Activated T-helper 17 cell treated with anti-CD3 and anti-CD28 coated beads, Interleukin-2, amount 50 U/mL, for 72 hours (primary cell): ENCODE results near the gene AIPL1. TPM values are rescaled to one million over a fixed set of nuclear protein-coding genes. Genes with fewer than 3 reads are reported as not detected.

Experiments used
- ATAC-seq: fragments of 150-1000 bp; cut with Tn5 transposase; replicated peaks from 2 replicates; pipeline ENCODE4 v1.10.0; 2021; ENCODE audit warnings: mild to moderate bottlenecking, moderate library complexity
- H3K27ac Mint-ChIP-seq: one replicate; pipeline ENCODE4 v1.8.0; 2022; ENCODE audit warnings: mixed read lengths
- H3K27me3 Mint-ChIP-seq: one replicate; pipeline ENCODE4 v1.8.0; 2022; ENCODE audit warnings: mixed read lengths
- H3K36me3 Mint-ChIP-seq: one replicate; pipeline ENCODE4 v1.8.0; 2022; ENCODE audit warnings: low read depth, mild to moderate bottlenecking, mixed read lengths
- H3K4me1 Mint-ChIP-seq: one replicate; pipeline ENCODE4 v1.8.0; 2022; ENCODE audit warnings: mixed read lengths
- H3K4me3 Mint-ChIP-seq: one replicate; pipeline ENCODE4 v1.8.0; 2022; ENCODE audit warnings: mild to moderate bottlenecking, mixed read lengths
- H3K9me3 Mint-ChIP-seq: one replicate; pipeline ENCODE4 v1.8.0; 2022; ENCODE audit warnings: mixed read lengths
- total RNA-seq, 2 donors: library from RNA; stranded (reverse); gene quantifications; one replicate each; pipeline ENCODE4 v1.2.3, GENCODE V29; 2022

The AIPL1 gene
- total RNA-seq, 2 donors from 2014 or later: not detected

GRCh38 chr17:6422654-6423241 is 12.2 kb downstream of the AIPL1 start:
- no peak overlapping the region for H3K4me3 Mint-ChIP-seq
- peaks cover 13% of the 10 kb centered on the region for H3K27me3 Mint-ChIP-seq
- H3K9me3 Mint-ChIP-seq: no peaks in the 10 kb centered on the region
- H3K36me3 Mint-ChIP-seq: no peaks in the 10 kb centered on the region
- no peak overlapping the region for H3K27ac Mint-ChIP-seq
- peaks cover 9% of the 10 kb centered on the region for H3K4me1 Mint-ChIP-seq
- ATAC-seq: no peak

GRCh38 chr17:6421700-6422604 is 13.0 kb downstream of the AIPL1 start:
- Mint-ChIP-seq H3K27me3 (peaks cover 13% of the 10 kb centered on the region), H3K36me3 (no peaks in the 10 kb centered on the region), H3K27ac (no peak overlapping the region), H3K4me1 (peaks cover 1% of the 10 kb centered on the region), H3K9me3 (no peaks in the 10 kb centered on the region), H3K4me3 (no peak overlapping the region)
- peak; percentile 92 for ATAC-seq

DNA sequence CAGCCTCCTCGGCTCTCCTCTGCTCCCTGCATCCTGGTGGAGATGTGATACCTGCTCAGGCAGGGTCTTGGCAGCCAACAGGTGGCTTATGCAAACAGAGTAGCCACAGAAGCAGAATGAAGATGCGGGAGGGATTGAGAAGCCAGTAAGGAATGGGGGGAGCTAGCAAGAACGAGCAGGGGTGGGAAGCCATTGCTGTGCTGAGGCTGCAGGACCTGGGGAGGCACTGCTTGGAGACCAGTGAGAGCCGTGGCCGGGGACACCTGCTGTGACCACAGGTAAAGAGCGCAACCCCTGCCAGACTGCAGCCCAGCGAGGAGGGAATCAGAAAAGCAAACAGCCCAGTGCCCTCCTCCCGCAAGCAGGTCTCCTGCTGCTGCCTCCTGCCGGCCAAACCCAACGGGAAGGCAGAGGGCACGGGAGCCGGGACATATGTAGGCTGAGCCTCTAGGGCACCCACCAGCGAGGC is 14.7 kb downstream of the AIPL1 start:
- no peaks in the 10 kb centered on the region for H3K4me1 Mint-ChIP-seq
- H3K9me3 Mint-ChIP-seq: no peaks in the 10 kb centered on the region
- H3K27me3 Mint-ChIP-seq: peaks cover 14% of the 10 kb centered on the region
- H3K36me3 Mint-ChIP-seq: no peaks in the 10 kb centered on the region
- no peak overlapping the region for H3K27ac Mint-ChIP-seq
- no peak overlapping the region for H3K4me3 Mint-ChIP-seq
- ATAC-seq: no peak

DNA sequence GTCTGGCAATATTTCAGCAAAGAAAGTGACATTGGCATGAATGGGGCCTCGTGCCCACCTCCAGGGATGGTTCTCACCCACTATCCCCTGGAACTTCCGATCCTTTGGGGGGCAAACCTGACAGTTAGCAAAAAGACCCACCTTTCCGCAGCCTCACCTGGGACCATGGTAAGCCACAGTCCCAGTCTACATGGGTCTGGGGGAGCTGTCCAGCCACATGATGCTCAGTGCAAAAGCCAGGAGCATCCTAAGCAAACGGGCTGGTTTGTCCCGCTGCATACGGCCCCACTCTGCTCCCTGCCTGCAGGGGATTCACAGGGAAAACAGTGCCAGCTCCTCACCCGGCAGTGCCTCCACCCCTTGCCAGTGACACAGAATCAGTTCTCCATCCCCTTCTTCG is 19.3 kb downstream of the AIPL1 start:
- no peak for ATAC-seq
- Mint-ChIP-seq H3K4me3 (no peak overlapping the region), H3K9me3 (no peaks in the 10 kb centered on the region), H3K36me3 (no peaks in the 10 kb centered on the region), H3K27me3 (peaks cover 17% of the 10 kb centered on the region), H3K27ac (no peak overlapping the region), H3K4me1 (no peaks in the 10 kb centered on the region)

- no peak overlapping the region for H3K4me3 Mint-ChIP-seq
- ATAC-seq: peak; percentile 37
- H3K27me3 Mint-ChIP-seq: peaks cover 14% of the 10 kb centered on the region
- H3K27ac Mint-ChIP-seq: no peak overlapping the region
- no peaks in the 10 kb centered on the region for H3K36me3 Mint-ChIP-seq
- no peaks in the 10 kb centered on the region for H3K9me3 Mint-ChIP-seq
- H3K4me1 Mint-ChIP-seq: no peaks in the 10 kb centered on the region
Measured at GRCh38 chr17:6413065-6413464, 21.9 kb downstream of the AIPL1 start.

- Mint-ChIP-seq H3K27ac (no peak overlapping the region), H3K36me3 (no peaks in the 10 kb centered on the region)
Measured at GRCh38 chr17:6408735-6409134, 26.2 kb downstream of the AIPL1 start.

DNA sequence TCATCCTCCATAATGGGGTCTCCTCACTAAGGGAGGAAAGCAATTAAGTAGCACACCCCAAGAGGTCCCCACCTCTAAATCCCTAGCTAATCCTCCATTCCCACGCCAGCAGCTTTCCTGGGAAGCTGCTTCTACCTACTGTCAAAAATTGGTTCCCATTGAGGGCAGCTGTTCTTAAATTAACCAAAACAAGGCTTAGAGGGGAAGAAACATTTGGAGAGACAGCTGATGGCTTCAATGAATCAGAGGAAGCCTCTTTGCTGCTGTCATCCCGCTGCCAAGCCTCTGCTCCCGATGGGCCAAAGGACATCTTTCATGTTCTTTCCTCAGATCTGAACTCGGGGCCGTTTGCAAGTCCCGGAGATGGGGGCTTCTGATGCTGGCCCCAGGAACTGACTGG is 26.6 kb downstream of the AIPL1 start:
- H3K27me3 Mint-ChIP-seq: peaks cover 24% of the 10 kb centered on the region
- no peak for ATAC-seq
- H3K4me1 Mint-ChIP-seq: no peaks in the 10 kb centered on the region
- no peaks in the 10 kb centered on the region for H3K36me3 Mint-ChIP-seq
- no peaks in the 10 kb centered on the region for H3K9me3 Mint-ChIP-seq
- no peak overlapping the region for H3K4me3 Mint-ChIP-seq
- no peak overlapping the region for H3K27ac Mint-ChIP-seq

More at GRCh38 chr17:6408735-6409134, 26.2 kb downstream of the AIPL1 start:
- peaks cover 21% of the 10 kb centered on the region for H3K27me3 Mint-ChIP-seq
- no peaks in the 10 kb centered on the region for H3K4me1 Mint-ChIP-seq
- ATAC-seq: no peak
- no peak overlapping the region for H3K4me3 Mint-ChIP-seq
- no peaks in the 10 kb centered on the region for H3K9me3 Mint-ChIP-seq

DNA sequence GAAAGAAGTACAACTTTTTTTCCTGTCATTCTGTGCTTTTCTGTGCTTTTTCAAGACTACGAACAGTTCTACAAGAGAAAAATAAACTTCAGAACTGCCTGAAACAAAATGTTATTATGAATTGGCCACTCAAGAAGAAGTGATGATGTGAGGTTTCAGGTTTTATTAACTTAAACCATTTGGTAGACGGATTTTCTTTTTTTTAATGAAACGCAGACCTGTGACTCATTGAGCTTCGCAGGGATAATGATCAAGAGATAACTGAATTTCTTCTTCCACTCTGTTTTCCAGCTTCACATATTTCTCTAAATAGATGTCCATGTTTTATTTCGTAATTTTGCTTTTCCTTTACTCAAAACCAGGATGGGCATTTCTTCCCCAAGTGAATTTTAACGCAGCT is 32.7 kb downstream of the AIPL1 start:
- ATAC-seq: no peak

GRCh38 chr17:6398955-6399354 is 36.0 kb downstream of the AIPL1 start:
- ATAC-seq: no peak
- H3K4me1 Mint-ChIP-seq: no peaks in the 10 kb centered on the region
- no peak overlapping the region for H3K4me3 Mint-ChIP-seq
- peaks cover 31% of the 10 kb centered on the region for H3K27me3 Mint-ChIP-seq
- no peaks in the 10 kb centered on the region for H3K36me3 Mint-ChIP-seq
- peaks cover 4% of the 10 kb centered on the region for H3K9me3 Mint-ChIP-seq
- H3K27ac Mint-ChIP-seq: no peak overlapping the region

More for the DNA sequence above, 32.7 kb downstream of the AIPL1 start:
- Mint-ChIP-seq H3K4me1 (no peaks in the 10 kb centered on the region), H3K36me3 (no peaks in the 10 kb centered on the region), H3K9me3 (peaks cover 4% of the 10 kb centered on the region), H3K27ac (no peak overlapping the region), H3K27me3 (peaks cover 26% of the 10 kb centered on the region), H3K4me3 (no peak overlapping the region)

GRCh38 chr17:6394055-6394606 is 40.8 kb downstream of the AIPL1 start:
- no peaks in the 10 kb centered on the region for H3K4me1 Mint-ChIP-seq
- H3K36me3 Mint-ChIP-seq: no peaks in the 10 kb centered on the region
- H3K27ac Mint-ChIP-seq: no peak overlapping the region
- H3K27me3 Mint-ChIP-seq: peaks cover 26% of the 10 kb centered on the region
- peaks cover 3% of the 10 kb centered on the region for H3K9me3 Mint-ChIP-seq
- ATAC-seq: no peak
- H3K4me3 Mint-ChIP-seq: no peak overlapping the region

- Mint-ChIP-seq H3K36me3 (no peaks in the 10 kb centered on the region), H3K27me3 (peaks cover 23% of the 10 kb centered on the region), H3K4me3 (no peak overlapping the region), H3K9me3 (no peaks in the 10 kb centered on the region), H3K27ac (no peak overlapping the region), H3K4me1 (no peaks in the 10 kb centered on the region)
- ATAC-seq: no peak
Measured at GRCh38 chr17:6393351-6393952, 41.5 kb downstream of the AIPL1 start.

GRCh38 chr17:6392609-6393350 is 42.1 kb downstream of the AIPL1 start:
- H3K9me3 Mint-ChIP-seq: no peaks in the 10 kb centered on the region
- H3K27me3 Mint-ChIP-seq: peaks cover 20% of the 10 kb centered on the region
- no peak overlapping the region for H3K27ac Mint-ChIP-seq
- H3K36me3 Mint-ChIP-seq: no peaks in the 10 kb centered on the region
- H3K4me1 Mint-ChIP-seq: no peaks in the 10 kb centered on the region
- ATAC-seq: no peak
- H3K4me3 Mint-ChIP-seq: no peak overlapping the region

DNA sequence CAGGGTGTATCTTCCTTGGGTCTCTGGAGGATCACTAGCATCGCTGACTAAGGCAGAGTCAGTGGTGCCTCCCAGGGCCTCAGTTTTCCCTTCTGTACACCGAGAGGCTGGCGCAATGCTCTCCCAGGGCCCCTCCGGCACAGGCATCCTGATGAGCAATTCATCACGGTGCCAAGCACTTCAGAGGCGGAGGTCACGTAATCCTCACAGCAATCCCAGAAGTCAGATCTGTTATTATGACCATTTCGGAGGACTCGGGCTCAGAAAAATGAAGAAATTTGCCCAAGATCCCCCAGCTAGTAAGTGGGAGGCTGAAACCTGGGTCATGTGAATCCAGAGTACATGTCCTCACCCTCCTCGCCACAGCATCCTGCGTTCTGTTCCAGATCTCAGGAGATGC is 46.5 kb downstream of the AIPL1 start:
- Mint-ChIP-seq H3K4me1 (no peaks in the 10 kb centered on the region), H3K9me3 (no peaks in the 10 kb centered on the region), H3K27me3 (peaks cover 11% of the 10 kb centered on the region), H3K36me3 (no peaks in the 10 kb centered on the region), H3K27ac (no peak overlapping the region), H3K4me3 (no peak overlapping the region)
- ATAC-seq: no peak

GRCh38 chr17:6387858-6388257 is 47.1 kb downstream of the AIPL1 start:
- Mint-ChIP-seq H3K9me3 (no peaks in the 10 kb centered on the region), H3K4me3 (no peak overlapping the region), H3K36me3 (no peaks in the 10 kb centered on the region), H3K4me1 (no peaks in the 10 kb centered on the region), H3K27ac (no peak overlapping the region), H3K27me3 (peaks cover 10% of the 10 kb centered on the region)
- no peak for ATAC-seq
